22Rv1 (cell line): Measurements from ENCODE around the gene RASSF7.

Experiments used
- ZFX ChIP-seq: fragments of 450-650 bp; IDR thresholded peaks from 2 replicates; pipeline ENCODE4 v1.6.1; 2017; ENCODE audit warnings: antibody characterized with exemption, borderline replicate concordance
- TF ChIP-seq, protein P1 (sequence below): fragments of 450-650 bp; IDR thresholded peaks from 2 replicates; pipeline ENCODE4 v1.5.1; 2017; ENCODE audit warnings: mild to moderate bottlenecking

DNA sequence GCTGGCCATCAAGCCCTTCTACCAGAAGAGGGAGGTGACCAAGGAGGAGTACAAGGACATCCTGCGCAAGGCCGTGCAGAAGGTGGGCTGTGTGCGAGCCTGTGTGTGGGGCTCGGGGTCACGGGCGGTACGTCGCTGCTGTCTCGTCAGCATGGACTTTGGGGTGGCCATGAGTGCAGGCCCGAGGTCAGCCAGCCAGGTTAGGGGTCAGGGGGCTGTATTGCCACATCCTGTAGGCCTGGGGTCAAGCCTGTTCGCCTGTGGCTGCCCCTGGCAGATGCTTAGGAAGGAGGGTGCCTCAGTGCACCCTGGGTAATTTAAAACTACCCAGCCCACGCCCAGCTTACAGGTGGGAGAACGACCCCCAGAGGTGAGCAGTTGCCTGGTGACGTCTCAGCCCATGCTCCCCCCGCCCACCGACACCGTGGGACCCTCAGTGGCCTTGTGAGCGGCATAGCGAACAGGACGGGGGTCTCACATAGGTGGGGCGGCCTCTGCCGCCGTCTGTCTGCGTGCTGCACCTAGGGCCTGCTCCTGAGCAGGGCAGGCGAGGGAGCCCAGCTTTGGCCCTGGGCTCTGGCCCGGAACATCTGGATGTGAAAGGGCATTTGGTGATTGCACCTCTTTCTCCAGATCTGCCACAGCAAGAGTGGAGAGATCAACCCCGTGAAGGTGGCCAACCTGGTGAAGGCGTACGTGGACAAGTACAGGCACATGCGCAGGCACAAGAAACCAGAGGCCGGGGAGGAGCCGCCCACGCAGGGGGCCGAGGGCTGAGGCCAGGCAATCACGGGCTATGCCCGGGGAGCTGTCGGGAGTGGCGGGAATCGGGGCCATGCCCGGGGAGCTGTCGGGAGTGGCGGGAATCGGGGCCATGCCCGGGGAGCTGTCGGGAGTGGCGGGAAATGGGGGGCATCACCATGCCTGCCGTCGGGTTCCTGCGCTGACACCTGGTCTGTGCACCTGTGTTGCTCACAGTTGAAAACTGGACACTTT, 50.5 kb downstream of the RASSF7 start:
- TF ChIP-seq, protein P1, sequence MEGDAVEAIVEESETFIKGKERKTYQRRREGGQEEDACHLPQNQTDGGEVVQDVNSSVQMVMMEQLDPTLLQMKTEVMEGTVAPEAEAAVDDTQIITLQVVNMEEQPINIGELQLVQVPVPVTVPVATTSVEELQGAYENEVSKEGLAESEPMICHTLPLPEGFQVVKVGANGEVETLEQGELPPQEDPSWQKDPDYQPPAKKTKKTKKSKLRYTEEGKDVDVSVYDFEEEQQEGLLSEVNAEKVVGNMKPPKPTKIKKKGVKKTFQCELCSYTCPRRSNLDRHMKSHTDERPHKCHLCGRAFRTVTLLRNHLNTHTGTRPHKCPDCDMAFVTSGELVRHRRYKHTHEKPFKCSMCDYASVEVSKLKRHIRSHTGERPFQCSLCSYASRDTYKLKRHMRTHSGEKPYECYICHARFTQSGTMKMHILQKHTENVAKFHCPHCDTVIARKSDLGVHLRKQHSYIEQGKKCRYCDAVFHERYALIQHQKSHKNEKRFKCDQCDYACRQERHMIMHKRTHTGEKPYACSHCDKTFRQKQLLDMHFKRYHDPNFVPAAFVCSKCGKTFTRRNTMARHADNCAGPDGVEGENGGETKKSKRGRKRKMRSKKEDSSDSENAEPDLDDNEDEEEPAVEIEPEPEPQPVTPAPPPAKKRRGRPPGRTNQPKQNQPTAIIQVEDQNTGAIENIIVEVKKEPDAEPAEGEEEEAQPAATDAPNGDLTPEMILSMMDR = no peak
- no peak for TF ChIP-seq ZFX
